Activated naive CD8-positive, alpha-beta T cell treated with anti-CD3 and anti-CD28 coated beads, Interleukin-2, amount 10 ng/mL, durations not matched to agents 7 days and 5 days (primary cell): ENCODE measurements around the gene NAALADL2. TPM values are rescaled to one million over a fixed set of nuclear protein-coding genes. Genes with fewer than 3 reads are reported as not detected.

Source experiments
- ATAC-seq: fragments of 150-1000 bp; cut with Tn5 transposase; one replicate; pipeline ENCODE4 v1.10.0; 2021; ENCODE audit warnings: low read depth, moderate library complexity
- POLR2A ChIA-PET: fragments of 350-600 bp; sonication (Branson Sonifier 250); formaldehyde crosslinking; loops from one replicate; lab custom pipeline; 2021; ENCODE audit warnings: antibody characterized with exemption; lab: Charles Lee
- DNase-seq: peaks from one replicate; pipeline ENCODE4 v3.0.0; 2021
- H3K27ac Mint-ChIP-seq: one replicate; pipeline ENCODE4 v1.8.0; 2022; ENCODE audit warnings: mild to moderate bottlenecking, mixed read lengths
- H3K27me3 Mint-ChIP-seq: one replicate; pipeline ENCODE4 v1.8.0; 2022; ENCODE audit warnings: mild to moderate bottlenecking, moderate library complexity, mixed read lengths
- H3K36me3 Mint-ChIP-seq: one replicate; pipeline ENCODE4 v1.8.0; 2021; ENCODE audit warnings: mild to moderate bottlenecking, mixed read lengths
- H3K4me1 Mint-ChIP-seq: one replicate; pipeline ENCODE4 v1.8.0; 2021; ENCODE audit warnings: mixed read lengths
- H3K4me3 Mint-ChIP-seq: one replicate; pipeline ENCODE4 v1.8.0; 2022; ENCODE audit warnings: mild to moderate bottlenecking, moderate library complexity, mixed read lengths
- H3K9me3 Mint-ChIP-seq: one replicate; pipeline ENCODE4 v1.8.0; 2021; ENCODE audit warnings: mixed read lengths
- total RNA-seq, 2 experiments: library from RNA; stranded (reverse); gene quantifications; one replicate each; pipeline ENCODE4 v1.2.3, GENCODE V29; 2021

Gene NAALADL2
- total RNA-seq, 2 experiments from 2014 or later, result not detected

DNA sequence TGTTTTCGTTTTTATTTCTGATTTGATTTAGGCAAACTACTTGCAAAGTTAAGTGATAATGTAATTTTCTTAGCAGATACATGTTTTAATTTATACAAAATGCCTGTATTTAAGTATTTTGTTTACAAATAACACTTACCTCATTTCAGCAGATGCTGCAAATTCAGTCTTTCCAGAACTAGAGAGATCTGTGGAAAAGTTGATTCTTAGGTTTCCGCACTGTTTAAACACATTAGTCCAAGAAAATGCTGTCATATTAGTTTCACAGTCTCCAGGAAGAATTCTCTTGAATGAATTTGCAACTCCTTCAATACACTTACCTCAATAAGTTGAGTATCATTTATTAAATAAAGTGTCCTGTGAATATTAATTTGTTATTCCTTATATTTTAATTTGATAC lies 383.1 kb downstream of the NAALADL2 start:
- Mint-ChIP-seq H3K27me3 (no peaks in the 10 kb centered on the region), H3K27ac (no peak overlapping the region), H3K4me3 (no peak overlapping the region), H3K4me1 (no peaks in the 10 kb centered on the region), H3K36me3 (no peaks in the 10 kb centered on the region), H3K9me3 (no peaks in the 10 kb centered on the region)
- POLR2A ChIA-PET, result no interaction called here
- no peak for ATAC-seq
- no peak for DNase-seq

DNA sequence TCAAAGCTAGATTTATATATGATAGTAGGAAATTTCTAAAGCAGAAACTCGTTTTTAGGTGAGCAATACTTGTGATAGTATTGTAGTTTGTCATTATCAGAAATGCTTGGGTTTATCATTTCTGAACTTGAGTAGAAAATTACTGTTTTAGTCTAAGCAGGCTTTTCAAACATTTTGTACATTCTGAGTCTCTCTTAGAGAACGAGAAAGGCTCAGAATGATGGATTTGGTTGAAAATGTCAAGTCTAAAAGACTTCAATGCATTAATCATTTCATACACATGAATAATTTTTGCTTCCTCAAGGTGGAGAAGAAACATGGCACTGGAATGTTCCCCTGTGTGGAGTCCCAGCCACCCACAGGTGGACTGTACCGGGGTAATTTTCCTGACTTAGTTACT lies 387.1 kb downstream of the NAALADL2 start:
- ATAC-seq, result no peak
- Mint-ChIP-seq H3K9me3 (peaks cover 2% of the 10 kb centered on the region), H3K4me3 (no peak overlapping the region), H3K36me3 (no peaks in the 10 kb centered on the region), H3K4me1 (no peaks in the 10 kb centered on the region), H3K27me3 (no peaks in the 10 kb centered on the region), H3K27ac (no peak overlapping the region)
- POLR2A ChIA-PET, result no interaction called here
- no peak for DNase-seq

DNA sequence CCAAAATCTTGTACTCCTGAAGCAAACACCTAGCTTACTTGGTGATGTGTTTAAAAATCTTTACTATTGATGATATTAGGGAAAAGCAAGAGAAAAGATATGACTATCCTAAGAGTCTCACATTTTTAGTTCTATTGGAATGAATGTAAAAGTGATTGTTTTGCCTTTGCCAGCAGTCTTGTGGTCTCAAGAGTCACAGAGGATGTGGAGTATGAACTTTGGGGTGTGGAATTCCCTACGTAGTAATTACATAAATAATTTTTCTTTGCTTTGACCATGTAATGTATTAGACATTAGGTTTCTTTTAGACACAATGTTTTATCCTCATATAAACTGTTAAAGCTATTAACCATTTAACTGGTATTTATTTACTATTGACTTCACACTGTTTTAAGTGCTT lies 387.6 kb downstream of the NAALADL2 start:
- Mint-ChIP-seq H3K27me3 (no peaks in the 10 kb centered on the region), H3K36me3 (no peaks in the 10 kb centered on the region), H3K9me3 (peaks cover 2% of the 10 kb centered on the region), H3K4me1 (no peaks in the 10 kb centered on the region), H3K27ac (no peak overlapping the region), H3K4me3 (no peak overlapping the region)
- DNase-seq, result no peak
- POLR2A ChIA-PET, result no interaction called here
- ATAC-seq, result no peak

DNA sequence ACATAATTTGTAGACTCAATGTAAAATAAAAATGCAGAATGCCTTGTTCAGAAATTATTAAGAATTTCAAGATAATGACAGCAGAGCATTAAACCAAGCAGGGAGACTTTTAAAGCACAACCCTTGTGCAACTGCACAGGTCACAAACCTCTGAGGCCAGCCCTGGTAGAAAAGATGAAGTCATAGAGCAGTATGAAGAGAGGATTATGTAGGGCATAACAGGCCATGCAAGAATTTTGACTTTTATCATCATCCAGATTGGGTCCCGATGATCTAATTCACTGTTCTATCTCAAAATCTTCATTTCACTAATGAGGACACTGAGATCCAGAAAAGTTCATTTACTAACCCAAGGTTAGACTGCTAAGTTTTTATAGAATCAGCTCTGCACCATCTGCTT lies 388.5 kb downstream of the NAALADL2 start:
- Mint-ChIP-seq H3K36me3 (no peaks in the 10 kb centered on the region), H3K27ac (no peak overlapping the region), H3K4me3 (no peak overlapping the region), H3K9me3 (peaks cover 2% of the 10 kb centered on the region), H3K27me3 (no peaks in the 10 kb centered on the region), H3K4me1 (no peaks in the 10 kb centered on the region)
- ATAC-seq, result no peak
- POLR2A ChIA-PET, result no interaction called here
- DNase-seq, result no peak

DNA sequence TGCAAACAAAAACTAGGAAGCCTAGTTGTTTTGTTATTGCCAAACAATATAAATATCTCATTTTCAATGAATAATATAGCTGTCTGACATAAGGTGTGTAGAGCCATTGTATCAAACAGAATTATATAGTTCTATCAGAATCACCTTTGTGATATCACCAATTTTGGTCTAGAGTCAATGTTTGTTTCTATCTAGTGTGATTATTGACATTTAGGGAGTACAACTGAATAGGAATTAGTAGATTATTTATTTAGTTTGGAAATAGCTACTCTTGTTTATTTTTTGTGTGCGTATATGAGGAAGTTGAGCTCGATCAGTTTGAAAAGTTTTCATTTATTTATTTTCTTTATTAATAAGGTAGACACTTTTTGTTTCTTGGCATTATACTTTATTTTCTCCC lies 389.7 kb downstream of the NAALADL2 start:
- Mint-ChIP-seq H3K36me3 (no peaks in the 10 kb centered on the region), H3K4me3 (no peak overlapping the region)
- ATAC-seq, result no peak

DNA sequence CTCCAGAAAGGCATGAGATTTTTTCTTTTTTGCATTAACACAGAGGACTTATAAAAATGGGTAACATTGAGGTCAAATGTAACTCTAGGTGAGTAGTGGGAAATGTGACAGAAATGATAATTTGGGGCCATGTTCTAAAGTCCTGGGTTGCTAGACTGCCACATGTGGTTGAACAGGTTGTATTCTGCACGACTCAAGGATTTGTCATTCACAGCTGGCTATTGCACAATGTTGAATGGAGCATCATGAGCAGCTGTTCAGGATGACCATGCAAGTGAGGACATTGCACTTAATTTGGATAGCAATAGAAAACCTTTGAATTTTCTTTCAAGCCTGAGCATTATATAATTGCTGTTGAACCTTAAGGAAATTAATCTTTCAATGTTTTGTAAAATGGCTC lies 396.6 kb downstream of the NAALADL2 start:
- no peaks in the 10 kb centered on the region for H3K9me3 Mint-ChIP-seq
- H3K27me3 Mint-ChIP-seq, result no peaks in the 10 kb centered on the region
- H3K36me3 Mint-ChIP-seq, result no peaks in the 10 kb centered on the region
- H3K27ac Mint-ChIP-seq, result no peak overlapping the region
- DNase-seq, result no peak
- H3K4me1 Mint-ChIP-seq, result no peaks in the 10 kb centered on the region
- POLR2A ChIA-PET, result no interaction called here
- no peak for ATAC-seq
- no peak overlapping the region for H3K4me3 Mint-ChIP-seq

More for the DNA sequence above, 389.7 kb downstream of the NAALADL2 start:
- no peaks in the 10 kb centered on the region for H3K4me1 Mint-ChIP-seq
- H3K27ac Mint-ChIP-seq, result no peak overlapping the region
- H3K27me3 Mint-ChIP-seq, result no peaks in the 10 kb centered on the region
- POLR2A ChIA-PET, result no interaction called here
- peaks cover 2% of the 10 kb centered on the region for H3K9me3 Mint-ChIP-seq
- no peak for DNase-seq

DNA sequence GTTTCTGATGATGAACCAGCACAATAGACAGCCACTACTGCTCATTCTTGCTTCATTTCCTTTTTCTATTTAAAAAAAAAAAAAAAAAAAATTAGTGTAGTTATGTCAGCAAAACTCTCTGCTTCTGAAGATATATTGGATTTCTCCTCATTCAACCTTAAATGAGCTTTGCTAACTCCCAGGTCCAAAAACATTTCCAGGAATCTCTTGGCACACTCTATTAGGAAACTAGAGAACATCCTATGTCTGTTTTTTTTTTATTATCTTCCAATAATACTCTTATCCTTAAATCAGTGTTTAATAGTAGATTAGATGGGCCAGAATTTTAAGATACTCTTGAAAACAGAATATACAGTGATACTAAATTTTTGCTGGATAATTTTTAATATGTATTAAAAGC lies 398.0 kb downstream of the NAALADL2 start:
- POLR2A ChIA-PET, result no interaction called here
- no peaks in the 10 kb centered on the region for H3K27me3 Mint-ChIP-seq

DNA sequence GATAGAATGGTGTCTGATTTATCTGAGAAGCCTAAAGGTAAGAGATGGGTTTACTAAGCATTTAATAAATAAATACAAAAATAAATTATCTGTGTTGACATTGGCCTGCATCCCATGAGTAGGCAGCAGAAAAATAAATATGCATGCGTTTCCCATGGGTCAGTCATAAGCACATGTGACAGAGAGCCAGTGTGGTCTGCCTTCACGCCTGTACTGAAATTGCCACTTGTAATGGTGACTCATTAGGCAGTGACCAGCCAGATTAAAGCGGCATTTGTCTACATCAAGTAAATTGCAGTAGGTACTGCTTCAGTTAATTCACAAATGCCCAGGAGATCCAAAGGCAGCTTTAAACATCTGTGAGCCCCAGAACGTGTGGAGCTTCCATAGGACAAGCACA lies 399.6 kb downstream of the NAALADL2 start:
- DNase-seq (no peak), ATAC-seq (no peak)
- Mint-ChIP-seq H3K4me3 (no peak overlapping the region), H3K27me3 (no peaks in the 10 kb centered on the region), H3K9me3 (no peaks in the 10 kb centered on the region), H3K36me3 (no peaks in the 10 kb centered on the region), H3K4me1 (no peaks in the 10 kb centered on the region), H3K27ac (no peak overlapping the region)
- POLR2A ChIA-PET, result no interaction called here

More for the DNA sequence above, 398.0 kb downstream of the NAALADL2 start:
- no peak for ATAC-seq
- H3K36me3 Mint-ChIP-seq, result no peaks in the 10 kb centered on the region
- no peak overlapping the region for H3K4me3 Mint-ChIP-seq
- no peak for DNase-seq
- no peaks in the 10 kb centered on the region for H3K4me1 Mint-ChIP-seq
- H3K27ac Mint-ChIP-seq, result no peak overlapping the region
- H3K9me3 Mint-ChIP-seq, result no peaks in the 10 kb centered on the region

DNA sequence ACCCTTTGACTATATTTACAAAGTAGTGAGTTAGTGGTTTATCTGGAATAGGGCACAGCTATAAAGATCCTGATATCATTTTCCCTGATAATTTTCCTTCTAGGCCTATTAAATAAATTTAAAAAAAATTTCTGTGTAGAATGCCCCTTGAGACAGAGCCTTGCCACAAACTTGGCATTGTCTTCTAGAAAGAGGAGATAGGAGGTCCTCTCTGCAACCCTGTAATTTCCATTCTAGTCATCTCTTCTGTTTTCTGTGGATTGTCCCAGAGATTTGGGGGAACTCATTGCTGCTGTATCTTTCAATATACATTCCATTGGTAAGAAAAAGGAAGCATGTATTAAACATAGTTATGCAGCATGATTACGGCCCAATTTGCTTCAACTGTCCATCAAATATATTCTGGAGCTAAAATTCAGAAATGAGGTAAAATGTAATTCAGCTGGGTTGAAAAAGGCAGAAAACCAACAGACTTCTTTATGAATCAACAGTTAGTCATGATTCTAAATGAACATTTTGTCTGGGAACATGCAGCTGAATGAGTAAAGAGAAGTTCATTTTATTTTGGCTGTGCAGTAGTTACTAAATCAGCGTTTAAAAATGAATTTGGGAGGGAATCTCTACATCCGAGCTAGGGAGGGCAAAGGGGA lies 401.1 kb downstream of the NAALADL2 start:
- Mint-ChIP-seq H3K4me3 (no peak overlapping the region), H3K27ac (no peak overlapping the region), H3K4me1 (no peaks in the 10 kb centered on the region), H3K27me3 (no peaks in the 10 kb centered on the region), H3K9me3 (no peaks in the 10 kb centered on the region), H3K36me3 (no peaks in the 10 kb centered on the region)
- POLR2A ChIA-PET, result no interaction called here
- no peak for DNase-seq
- no peak for ATAC-seq

DNA sequence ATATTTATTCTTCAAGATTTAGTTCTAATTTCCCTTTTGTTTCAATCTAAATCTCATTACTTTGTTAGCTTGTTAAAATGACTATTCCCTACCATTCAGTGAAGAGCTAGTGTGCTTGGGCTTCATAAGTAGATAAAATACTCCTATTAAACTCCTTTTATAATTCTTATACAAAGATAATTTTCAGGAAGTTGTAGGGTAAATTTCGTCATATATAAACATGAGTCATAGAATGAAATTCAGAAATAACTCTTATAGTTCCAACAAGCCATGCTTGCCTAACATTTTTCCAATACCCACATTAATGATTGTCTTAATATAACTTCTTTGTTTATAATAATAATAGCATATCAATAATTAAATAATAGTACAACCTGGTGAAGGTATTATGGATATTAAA lies 407.3 kb downstream of the NAALADL2 start:
- Mint-ChIP-seq H3K27me3 (no peaks in the 10 kb centered on the region), H3K27ac (no peak overlapping the region)

DNA sequence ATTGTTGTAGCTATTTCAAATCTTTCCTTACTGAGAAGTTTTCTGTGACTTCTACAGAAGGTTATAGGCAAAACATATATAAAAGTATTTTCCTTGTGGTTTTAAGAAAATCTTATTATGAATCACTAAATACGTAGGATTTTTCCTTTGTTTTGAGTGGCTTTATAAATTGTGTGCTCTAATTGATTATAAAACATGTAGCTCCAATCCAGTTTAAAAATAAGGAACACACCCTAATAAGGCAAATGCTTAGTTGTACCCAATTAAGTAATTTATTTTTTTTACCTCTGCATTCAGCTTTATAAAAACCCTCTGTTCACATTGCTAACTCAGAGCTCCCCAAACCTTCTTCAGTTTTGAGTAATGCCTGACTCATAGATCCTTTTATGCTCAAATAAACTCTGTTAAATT lies 408.0 kb downstream of the NAALADL2 start:
- H3K4me3 Mint-ChIP-seq, result no peak overlapping the region
- POLR2A ChIA-PET, result no interaction called here
- H3K36me3 Mint-ChIP-seq, result no peaks in the 10 kb centered on the region

More for the DNA sequence above, 407.3 kb downstream of the NAALADL2 start:
- H3K4me1 Mint-ChIP-seq, result no peaks in the 10 kb centered on the region
- no peak overlapping the region for H3K4me3 Mint-ChIP-seq
- DNase-seq (no peak), ATAC-seq (no peak)
- no peaks in the 10 kb centered on the region for H3K9me3 Mint-ChIP-seq
- POLR2A ChIA-PET, result no interaction called here
- H3K36me3 Mint-ChIP-seq, result no peaks in the 10 kb centered on the region

DNA sequence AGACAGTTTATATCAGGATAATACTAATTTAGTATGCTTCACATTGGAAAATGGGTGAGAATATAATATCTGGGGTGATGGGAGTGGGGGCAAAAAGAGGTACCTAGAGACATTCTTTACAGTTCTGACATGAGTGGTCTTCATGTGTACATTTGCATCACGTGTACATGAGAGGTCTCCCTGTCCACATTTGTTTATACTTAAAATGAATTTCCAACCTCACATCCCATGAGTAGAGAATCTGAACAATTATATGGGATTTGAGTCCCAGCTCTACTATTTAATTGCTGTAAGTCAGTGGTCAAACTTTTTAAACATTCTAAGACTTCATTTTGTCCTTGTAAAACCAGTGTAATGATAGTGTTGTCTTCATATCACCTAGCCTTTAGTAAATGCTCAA lies 408.4 kb downstream of the NAALADL2 start:
- Mint-ChIP-seq H3K4me1 (no peaks in the 10 kb centered on the region), H3K27ac (no peak overlapping the region), H3K27me3 (no peaks in the 10 kb centered on the region), H3K4me3 (no peak overlapping the region), H3K36me3 (no peaks in the 10 kb centered on the region), H3K9me3 (no peaks in the 10 kb centered on the region)
- DNase-seq (no peak), ATAC-seq (no peak)
- POLR2A ChIA-PET, result no interaction called here

More for the DNA sequence above, 408.0 kb downstream of the NAALADL2 start:
- Mint-ChIP-seq H3K9me3 (no peaks in the 10 kb centered on the region), H3K27me3 (no peaks in the 10 kb centered on the region), H3K4me1 (no peaks in the 10 kb centered on the region), H3K27ac (no peak overlapping the region)
- no peak for DNase-seq
- ATAC-seq, result no peak

DNA sequence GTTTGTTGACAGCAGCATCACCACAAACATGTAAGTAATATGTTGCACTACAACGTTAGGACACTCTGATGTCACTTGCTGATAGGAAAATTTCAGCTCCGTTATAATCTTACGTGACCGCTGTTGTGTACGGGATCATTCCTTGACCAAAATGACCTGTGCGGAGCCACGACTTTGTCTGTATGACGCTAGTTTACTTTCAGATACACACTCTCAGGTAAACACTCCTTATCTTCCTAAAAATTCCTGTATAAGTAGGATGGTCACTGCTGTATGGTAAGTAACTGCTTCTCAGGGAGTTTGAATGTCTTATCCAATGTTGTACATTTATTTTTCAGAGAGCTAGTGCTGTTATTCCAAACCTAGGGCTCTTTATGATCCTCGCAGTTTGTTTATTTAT lies 410.3 kb downstream of the NAALADL2 start:
- Mint-ChIP-seq H3K9me3 (no peaks in the 10 kb centered on the region), H3K4me3 (no peak overlapping the region), H3K27me3 (no peaks in the 10 kb centered on the region), H3K4me1 (no peaks in the 10 kb centered on the region), H3K36me3 (no peaks in the 10 kb centered on the region), H3K27ac (no peak overlapping the region)
- ATAC-seq, result no peak
- POLR2A ChIA-PET, result no interaction called here
- no peak for DNase-seq

DNA sequence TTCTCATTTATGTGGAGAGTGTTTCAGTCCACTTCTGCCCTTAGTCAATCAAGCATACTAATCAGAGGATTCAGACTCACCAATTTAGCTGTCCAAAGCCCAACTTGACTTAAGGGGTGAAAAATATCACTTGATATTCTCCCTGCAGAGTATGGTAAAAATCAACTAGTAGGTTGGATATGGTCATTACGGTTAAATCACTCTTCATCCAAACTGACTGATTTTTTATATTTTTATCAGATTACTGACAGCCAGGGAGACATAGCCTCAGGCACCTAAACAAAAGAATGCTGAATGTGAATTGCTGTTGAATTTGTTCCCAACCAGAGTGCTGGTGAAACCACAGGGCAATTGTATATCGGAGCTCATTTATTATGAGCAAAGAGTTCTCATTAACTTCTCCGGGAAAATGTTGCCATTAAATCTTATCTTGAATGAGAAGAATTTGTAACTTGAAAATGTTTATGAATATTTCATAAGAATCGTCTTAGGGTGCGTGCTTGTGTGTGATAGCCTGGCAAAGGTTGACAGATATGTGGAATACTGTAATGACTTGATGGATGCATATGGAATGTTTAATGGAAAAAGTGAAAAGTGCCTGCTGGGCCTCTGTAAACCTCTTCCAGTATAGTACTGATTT lies 411.2 kb downstream of the NAALADL2 start:
- Mint-ChIP-seq H3K36me3 (no peaks in the 10 kb centered on the region), H3K27ac (no peak overlapping the region), H3K27me3 (no peaks in the 10 kb centered on the region), H3K4me3 (no peak overlapping the region), H3K9me3 (no peaks in the 10 kb centered on the region), H3K4me1 (no peaks in the 10 kb centered on the region)
- POLR2A ChIA-PET, result no interaction called here
- ATAC-seq (no peak), DNase-seq (no peak)
